Measurements from ENCODE around the gene HBG1. TPM values are rescaled to one million over a fixed set of nuclear protein-coding genes. Genes with fewer than 3 reads are reported as not detected.

Gene HBG1
- total and polyA plus RNA-seq, 10 of the 15 experiments (the other 5 are each of a cell fraction or from before 2014, with no cell fraction given), result 0.84 to 2.3 (median 1.9) TPM; not detected in 5

DNA sequence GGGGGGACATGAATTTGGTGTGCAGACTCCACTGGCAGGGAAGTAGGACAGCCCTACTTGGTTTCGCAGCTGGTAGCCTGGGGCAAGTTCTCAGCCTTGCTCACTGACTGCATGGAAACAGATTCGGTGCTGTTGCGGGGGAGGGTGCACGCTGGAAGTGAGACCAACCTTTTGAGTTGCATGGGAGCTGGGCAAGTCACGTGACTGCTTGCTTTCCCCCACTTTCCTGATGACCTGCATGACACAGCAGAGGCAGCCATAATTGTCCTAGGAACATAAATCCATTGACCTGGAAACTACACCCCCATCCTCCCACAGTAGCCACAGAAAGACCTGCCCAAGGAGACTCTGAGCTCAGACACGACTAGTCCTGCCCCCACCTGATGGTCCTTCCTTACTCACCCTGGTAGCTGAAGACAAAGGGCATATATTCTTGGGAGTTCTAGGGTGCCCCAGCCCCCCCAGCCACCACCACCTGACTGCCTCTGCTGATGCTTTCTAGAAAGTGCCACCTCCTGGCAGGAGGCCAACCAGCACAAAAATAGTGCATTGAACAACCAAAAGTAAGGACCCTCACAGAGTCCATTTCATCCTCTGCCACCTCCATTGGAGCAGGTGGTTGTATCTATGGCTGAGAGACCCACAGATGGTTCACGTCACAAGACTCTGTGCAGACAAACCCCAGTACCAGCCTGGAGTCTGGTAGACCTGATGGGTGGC is 9.0 kb upstream of the HBG1 start:
- ChIA-PET CTCF (no interaction called here), POLR2A (no interaction called here), SMC1A (ENCODE audit: uncharacterized antibody, unreplicated experiment) (interaction anchor here (1.2 kb wide), 1 partner anchor 9 kb away, joined by 3 read pairs; no protein-coding TSS in a partner anchor), RAD21 (ENCODE audit: unreplicated experiment) (no interaction called here)
- H3K9ac ChIP-seq (ENCODE audit: control insufficient read depth, insufficient read depth, low read length), result no peak overlapping the region
- H3K27ac ChIP-seq (ENCODE audit: control insufficient read depth, insufficient read depth), result no peak overlapping the region
- no peak for DNase-seq (ENCODE audit: low read depth, low spot score)
- in situ Hi-C loops (cut with MboI) (no loop called here), intact Hi-C loops (cut with micrococcal nuclease; ENCODE audit: unreplicated experiment) (no loop called here)
- no peaks in the 10 kb centered on the region for H3K4me1 ChIP-seq (ENCODE audit: control insufficient read depth, insufficient read depth, low read length)
- no peak for TF ChIP-seq MXI1 (IDR thresholded peaks at IDR 0.05; ENCODE audit: low read depth, low read length)
- TF ChIP-seq CREB1 (IDR thresholded peaks at IDR 0.05; ENCODE audit: low read depth), result no peak
- ATAC-seq, result no peak
- H3K9me3 ChIP-seq (replicated peaks; ENCODE audit: control insufficient read depth, insufficient read depth, low read length), result no peaks in the 10 kb centered on the region
- 29% methylated on average over 7 of the region's 7 CpGs for WGBS (ENCODE audit: insufficient coverage, insufficient replicate concordance, low lambda C conversion rate, missing lambda C conversion rate)
- BruUV-seq (replicated peaks), result no TSS peak
- H4K20me1 ChIP-seq (ENCODE audit: control insufficient read depth, insufficient read depth), result no peaks in the 10 kb centered on the region
- H3K4me2 ChIP-seq (ENCODE audit: control insufficient read depth, insufficient read depth), result no peak overlapping the region
- no peaks in the 10 kb centered on the region for H3K27me3 ChIP-seq (replicated peaks in 1 of 2; ENCODE audit: control insufficient read depth in 2 of 2, insufficient read depth in 2 of 2, low read length in 1 of 2)
- H3K36me3 ChIP-seq (ENCODE audit: control insufficient read depth in 2 of 2, insufficient read depth in 2 of 2, low read length in 1 of 2), result no peaks in the 10 kb centered on the region
- H3K4me3 ChIP-seq, result no peak overlapping the region
- FAIRE-seq, result no peak
- no peak overlapping the region for H2AFZ ChIP-seq (ENCODE audit: control insufficient read depth, low read depth, low read length)
- no peaks in the 10 kb centered on the region for H3K79me2 ChIP-seq (ENCODE audit: control insufficient read depth, insufficient read depth, low read length)

DNA sequence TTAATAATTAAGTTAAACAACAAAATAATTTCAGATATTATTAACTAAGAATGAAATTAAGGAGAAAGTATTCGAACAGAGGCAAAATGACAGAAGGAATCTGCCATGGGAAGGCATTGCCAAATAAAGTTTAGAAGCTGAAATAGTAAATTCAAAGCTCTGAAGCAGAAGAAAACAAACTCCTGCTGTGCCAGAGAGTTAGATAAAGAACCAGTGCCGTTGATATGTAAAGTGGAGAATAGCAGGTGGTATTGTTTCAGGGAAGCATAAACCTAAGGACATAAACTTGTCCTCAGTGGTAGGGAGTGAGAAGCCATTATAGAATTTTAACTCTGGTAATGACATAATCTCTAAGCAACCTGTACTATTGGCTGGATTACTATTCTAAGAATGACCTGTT is 7.6 kb upstream of the HBG1 start:
- Histone ChIP-seq H3K79me2 (ENCODE audit: control insufficient read depth, insufficient read depth, low read length) (no peaks in the 10 kb centered on the region), H3K9ac (ENCODE audit: control insufficient read depth, insufficient read depth, low read length) (no peak overlapping the region), H3K9me3 (replicated peaks; ENCODE audit: control insufficient read depth, insufficient read depth, low read length) (no peaks in the 10 kb centered on the region), H2AFZ (ENCODE audit: control insufficient read depth, low read depth, low read length) (no peak overlapping the region), H3K36me3 (ENCODE audit: control insufficient read depth in 2 of 2, insufficient read depth in 2 of 2, low read length in 1 of 2) (no peaks in the 10 kb centered on the region), H3K4me2 (ENCODE audit: control insufficient read depth, insufficient read depth) (no peak overlapping the region), H3K27me3 (replicated peaks in 1 of 2; ENCODE audit: control insufficient read depth in 2 of 2, insufficient read depth in 2 of 2, low read length in 1 of 2) (no peaks in the 10 kb centered on the region), H3K27ac (ENCODE audit: control insufficient read depth, insufficient read depth) (no peak overlapping the region), H3K4me1 (ENCODE audit: control insufficient read depth, insufficient read depth, low read length) (no peaks in the 10 kb centered on the region), H3K4me3 (no peak overlapping the region), H4K20me1 (ENCODE audit: control insufficient read depth, insufficient read depth) (no peaks in the 10 kb centered on the region)
- intact Hi-C loops (cut with micrococcal nuclease; ENCODE audit: unreplicated experiment) (no loop called here), in situ Hi-C loops (cut with MboI) (no loop called here)
- no peak for TF ChIP-seq JUND (IDR thresholded peaks at IDR 0.05; ENCODE audit: low read depth, low read length)
- TF ChIP-seq GATAD2B (conservative IDR thresholded peaks at IDR 0.05; ENCODE audit: low read depth), result no peak
- no peak for TF ChIP-seq SIN3A (IDR thresholded peaks at IDR 0.05; ENCODE audit: low read depth, low read length)
- TF ChIP-seq RCOR1 (conservative IDR thresholded peaks at IDR 0.05; ENCODE audit: low read depth, low read length), result no peak
- TF ChIP-seq SP1 (IDR thresholded peaks at IDR 0.05; ENCODE audit: low read depth, low read length), result no peak
- no peak for TF ChIP-seq RAD21 (IDR thresholded peaks at IDR 0.05; ENCODE audit: insufficient read depth, low read depth, low read length)
- no peak for TF ChIP-seq ZBTB11 (CRISPR knock-in tag; IDR thresholded peaks at IDR 0.05)
- TF ChIP-seq, protein P1, sequence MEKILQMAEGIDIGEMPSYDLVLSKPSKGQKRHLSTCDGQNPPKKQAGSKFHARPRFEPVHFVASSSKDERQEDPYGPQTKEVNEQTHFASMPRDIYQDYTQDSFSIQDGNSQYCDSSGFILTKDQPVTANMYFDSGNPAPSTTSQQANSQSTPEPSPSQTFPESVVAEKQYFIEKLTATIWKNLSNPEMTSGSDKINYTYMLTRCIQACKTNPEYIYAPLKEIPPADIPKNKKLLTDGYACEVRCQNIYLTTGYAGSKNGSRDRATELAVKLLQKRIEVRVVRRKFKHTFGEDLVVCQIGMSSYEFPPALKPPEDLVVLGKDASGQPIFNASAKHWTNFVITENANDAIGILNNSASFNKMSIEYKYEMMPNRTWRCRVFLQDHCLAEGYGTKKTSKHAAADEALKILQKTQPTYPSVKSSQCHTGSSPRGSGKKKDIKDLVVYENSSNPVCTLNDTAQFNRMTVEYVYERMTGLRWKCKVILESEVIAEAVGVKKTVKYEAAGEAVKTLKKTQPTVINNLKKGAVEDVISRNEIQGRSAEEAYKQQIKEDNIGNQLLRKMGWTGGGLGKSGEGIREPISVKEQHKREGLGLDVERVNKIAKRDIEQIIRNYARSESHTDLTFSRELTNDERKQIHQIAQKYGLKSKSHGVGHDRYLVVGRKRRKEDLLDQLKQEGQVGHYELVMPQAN (conservative IDR thresholded peaks at IDR 0.05), result no peak
- TF ChIP-seq SMC3 (IDR thresholded peaks at IDR 0.05; ENCODE audit: borderline replicate concordance, low read length), result no peak
- BruUV-seq (replicated peaks), result no TSS peak
- WGBS (ENCODE audit: insufficient coverage, insufficient replicate concordance, low lambda C conversion rate, missing lambda C conversion rate), result 8% methylated on average over 2 of the region's 2 CpGs
- ATAC-seq, result no peak
- FAIRE-seq, result no peak
- ChIA-PET RAD21 (ENCODE audit: unreplicated experiment) (no interaction called here), CTCF (no interaction called here), SMC1A (ENCODE audit: uncharacterized antibody, unreplicated experiment) (no interaction called here), POLR2A (no interaction called here)
- no peak for DNase-seq (ENCODE audit: low read depth, low spot score)

Measured in GM12878 (cell line).